Mammary epithelial cell (primary cell): ENCODE measurements around the gene MAPK10.

ENCODE experiments used
- CTCF ChIP-seq, 2 donors: IDR thresholded peaks in 1 of 2; conservative IDR thresholded peaks in 1 of 2; 2 replicates each; pipeline ENCODE4 v1.5.1; 2011 to 2012; ENCODE audit warnings: inconsistent platforms in 2 of 2, low read length in 2 of 2, mild to moderate bottlenecking in 2 of 2, control low read depth in 1 of 2, low read depth in 1 of 2; ENCODE audit not compliant: insufficient read depth in 1 of 2; ENCODE audit errors: extremely low read depth in 1 of 2
- EZH2 ChIP-seq: IDR thresholded peaks from 2 replicates; pipeline ENCODE4 v1.6.1; 2012; ENCODE audit warnings: low read length, inconsistent platforms, borderline replicate concordance

GRCh38 chr4:85968945-85969819, 390.7 kb downstream of the MAPK10 start:
- TF ChIP-seq CTCF (conservative IDR thresholded peaks at IDR 0.05 in 1 of 2, IDR thresholded peaks at IDR 0.05 in 1 of 2; ENCODE audit: extremely low read depth in 1 of 2, insufficient read depth in 1 of 2, low read depth in 1 of 2, low read length in 2 of 2) (peak; percentile 31 to 66), EZH2 (no peak)
